Testis (tissue), 3 donors: ENCODE results near the gene MAGOHB. TPM values are rescaled to one million over a fixed set of nuclear protein-coding genes. Genes with fewer than 3 reads are reported as not detected.
"Not testable (repeated sequence)": the region's sequence is repeated elsewhere in the genome, so short reads cannot be mapped to it uniquely, and the experiment has no call there.

Source experiments
- DNase-seq: peaks from one replicate; pipeline ENCODE4 v3.0.0-alpha.2; 2019
- H3K27ac ChIP-seq, 2 donors: fragments of 200-600 bp; sonication (generic); one replicate each; pipeline ENCODE4 v1.5.1; 2019
- H3K27me3 ChIP-seq: fragments of 200-600 bp; sonication (generic); one replicate; pipeline ENCODE4 v1.5.1; 2019
- H3K36me3 ChIP-seq: fragments of 200-600 bp; sonication (generic); one replicate; pipeline ENCODE4 v1.5.1; 2017; ENCODE audit warnings: low read depth; ENCODE audit errors: missing control alignments
- H3K4me1 ChIP-seq: fragments of 200-600 bp; sonication (generic); one replicate; pipeline ENCODE4 v1.5.1; 2019
- H3K4me3 ChIP-seq, 2 donors: fragments of 200-600 bp; sonication (generic); one replicate each; pipeline ENCODE4 v1.5.1; 2017 to 2019
- H3K9me3 ChIP-seq: fragments of 200-600 bp; sonication (generic); one replicate; pipeline ENCODE4 v1.5.1; 2017
- CTCF ChIP-seq, 3 experiments: fragments of 450-650 bp in 2 of 3; fragments of 200-600 bp in 1 of 3; sonication (generic) in 1 of 3; IDR thresholded peaks; one replicate each; pipeline ENCODE4 v1.5.1; 2016 to 2019; ENCODE audit warnings: antibody characterized with exemption in 3 of 3, mild to moderate bottlenecking in 2 of 3, moderate library complexity in 1 of 3
- POLR2A ChIP-seq: fragments of 450-650 bp; IDR thresholded peaks from one replicate; pipeline ENCODE4 v1.6.1; 2017; ENCODE audit warnings: antibody characterized with exemption, mild to moderate bottlenecking, moderate library complexity
- WGBS, 2 donors: methylation state at CpG; one replicate each; pipeline ENCODE4 v1.1.5; 2018; 5-methylcytosine and 5-hydroxymethylcytosine counted together
- intact Hi-C: fragments of 100-400 bp; cut with DNase I; formaldehyde crosslinking; loops from one replicate; pipeline ENCODE4 v1.15.1; 2023; ENCODE audit warnings: low total_unique reads
- polyA plus RNA-seq: library from polyadenylated mRNA; stranded (reverse); fragments of 350-450 nt; fragmentation: Illumina TruSeq; extraction: RNeasy Lipid Tissue Mini Kit (QIAGEN cat#74804); gene quantifications from one replicate; pipeline ENCODE4 v1.2.3, GENCODE V29; 2014; ENCODE audit warnings: low read depth, low replicate concordance; ENCODE audit not compliant: insufficient read depth
- total RNA-seq, 2 donors: library from RNA; depleted of rRNA; stranded (reverse); fragments of >200 nt; gene quantifications; one replicate each; pipeline ENCODE4 v1.2.3, GENCODE V29; 2016

The MAGOHB gene
- total and polyA plus RNA-seq, 3 donors from 2014 or later, result 16.1 to 20.5 (median 16.7) TPM

- peaks cover 7% of the 10 kb centered on the region for H3K4me1 ChIP-seq
- H3K9me3 ChIP-seq, result no peaks in the 10 kb centered on the region
- no peak overlapping the region for H3K27ac ChIP-seq
- peak overlapping the region in 1 of 2 donors; percentile 12 for H3K4me3 ChIP-seq
- TF ChIP-seq CTCF (IDR thresholded peaks at IDR 0.05) (no peak), POLR2A (no peak)
- DNase-seq, result no peak
- H3K36me3 ChIP-seq, result no peaks in the 10 kb centered on the region
- 51 to 66% methylated on average over 4 of the region's 4 CpGs for WGBS, 2 donors
- no peaks in the 10 kb centered on the region for H3K27me3 ChIP-seq
- intact Hi-C loops, result loop anchor here (10.0 kb wide), 1 partner anchor 109 kb away; the partner anchor contains the start of gene YBX3
Measured at GRCh38 chr12:10615532-10615931, 2.1 kb upstream of the MAGOHB start.

- TF ChIP-seq CTCF (IDR thresholded peaks at IDR 0.05) (no peak), POLR2A (no peak)
- 21 to 25% methylated on average over 4 of the region's 4 CpGs for WGBS, 2 donors
- Histone ChIP-seq H3K9me3 (no peaks in the 10 kb centered on the region), H3K4me1 (peaks cover 7% of the 10 kb centered on the region), H3K4me3 (peak overlapping the region; percentile 71 to 78), H3K27me3 (no peaks in the 10 kb centered on the region), H3K36me3 (no peaks in the 10 kb centered on the region), H3K27ac (peak overlapping the region; percentile 80 to 83)
- no peak for DNase-seq
- intact Hi-C loops, result loop anchor here (10.0 kb wide), 1 partner anchor 111 kb away; the partner anchor contains the start of gene YBX3
Measured at GRCh38 chr12:10614056-10614370, 604 bp upstream of the MAGOHB start.

DNA sequence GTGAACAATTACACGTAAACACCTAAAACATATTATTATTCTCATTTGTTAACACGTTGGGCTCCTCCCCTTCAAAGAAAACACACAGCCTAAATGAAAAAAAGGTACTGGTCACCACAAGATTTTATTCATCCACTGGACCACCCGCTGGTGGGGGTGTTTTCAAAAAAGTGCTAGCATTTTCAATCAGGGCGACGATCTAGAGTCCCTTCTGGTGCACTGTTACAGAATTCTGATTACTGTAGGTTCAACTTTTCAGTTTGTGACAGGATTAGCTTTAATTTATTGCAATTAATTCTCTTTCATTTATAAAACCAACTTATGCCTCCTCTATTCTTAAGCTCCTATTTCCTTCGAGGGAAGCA is 443 bp downstream of the MAGOHB start:
- TF ChIP-seq POLR2A, result no peak
- no peak for TF ChIP-seq CTCF (IDR thresholded peaks at IDR 0.05)
- H3K27me3 ChIP-seq, result no peaks in the 10 kb centered on the region
- no peak for DNase-seq
- no peaks in the 10 kb centered on the region for H3K9me3 ChIP-seq
- intact Hi-C loops, result loop anchor here (10.0 kb wide), 1 partner anchor 112 kb away; the partner anchor contains the start of gene YBX3
- no peaks in the 10 kb centered on the region for H3K36me3 ChIP-seq
- peak overlapping the region; percentile 80 to 83 for H3K27ac ChIP-seq
- H3K4me3 ChIP-seq, result peak overlapping the region; percentile 71 to 78
- 0 to 1% methylated on average over 6 of the region's 6 CpGs for WGBS, 2 donors
- peaks cover 7% of the 10 kb centered on the region for H3K4me1 ChIP-seq

GRCh38 chr12:10612110-10612509 is 1.3 kb downstream of the MAGOHB start:
- Histone ChIP-seq H3K27ac (no peak overlapping the region), H3K36me3 (no peaks in the 10 kb centered on the region), H3K4me3 (no peak overlapping the region), H3K27me3 (no peaks in the 10 kb centered on the region), H3K4me1 (peaks cover 7% of the 10 kb centered on the region), H3K9me3 (no peaks in the 10 kb centered on the region)
- WGBS, 2 donors, result 43 to 58% methylated on average over 6 of the region's 6 CpGs
- TF ChIP-seq POLR2A (no peak), CTCF (IDR thresholded peaks at IDR 0.05) (no peak)
- intact Hi-C loops, result loop anchor here (10.0 kb wide), 1 partner anchor 113 kb away; the partner anchor contains the start of gene YBX3
- DNase-seq, result no peak

DNA sequence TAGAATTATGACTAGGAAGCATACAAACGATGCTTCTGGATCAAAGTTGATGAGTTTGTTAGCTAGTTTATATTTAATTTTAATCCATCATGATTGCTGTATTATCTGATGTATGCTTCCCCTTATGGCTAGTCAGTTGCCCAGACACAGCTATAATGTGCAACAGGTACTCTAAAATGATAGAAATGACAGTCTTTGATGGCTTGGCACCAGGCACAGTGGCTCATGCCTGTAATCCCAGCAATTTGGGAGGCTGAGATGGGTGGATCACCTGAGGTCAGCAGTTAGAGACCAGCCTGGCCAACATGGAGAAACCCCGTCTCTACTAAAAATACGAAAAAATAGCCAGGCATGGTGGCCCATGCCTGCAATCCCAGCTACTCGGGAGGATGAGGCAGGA is 2.2 kb downstream of the MAGOHB start:
- intact Hi-C loops, result loop anchor here (10.0 kb wide), 1 partner anchor 114 kb away; the partner anchor contains the start of gene YBX3
- not testable (repeated sequence) for H3K36me3 ChIP-seq, H3K9me3 ChIP-seq, H3K4me1 ChIP-seq, H3K27ac ChIP-seq, H3K27me3 ChIP-seq, H3K4me3 ChIP-seq, DNase-seq
- 75 to 83% methylated on average over 4 of the region's 4 CpGs for WGBS, 2 donors
